ENCODE results near the gene DPYD.
"Not testable (repeated sequence)": the region's sequence is repeated elsewhere in the genome, so short reads cannot be mapped to it uniquely, and the experiment has no call there.

The DPYD gene

GRCh38 chr1:97254731-97255463 lies 665.9 kb downstream of the DPYD start:
- DNase-seq: no peak

GRCh38 chr1:97252925-97253324 lies 667.9 kb downstream of the DPYD start:
- DNase-seq: no peak

GRCh38 chr1:97252076-97252475 lies 668.8 kb downstream of the DPYD start:
- no peak for DNase-seq

- DNase-seq: no peak
Observed at GRCh38 chr1:97247196-97247595, 673.6 kb downstream of the DPYD start.

- no peak for DNase-seq
Observed at GRCh38 chr1:97245682-97246081, 675.2 kb downstream of the DPYD start.

- DNase-seq: no peak
Observed at GRCh38 chr1:97245026-97245425, 675.8 kb downstream of the DPYD start.

- peak; percentile 33 for DNase-seq
Observed at GRCh38 chr1:97243973-97244560, 676.8 kb downstream of the DPYD start.

- no peak for DNase-seq
Observed at GRCh38 chr1:97238816-97239215, 682.0 kb downstream of the DPYD start.

- DNase-seq: not testable (repeated sequence)
Observed at GRCh38 chr1:97231354-97231753, 689.5 kb downstream of the DPYD start.

- DNase-seq: no peak
Observed at GRCh38 chr1:97212671-97213070, 708.2 kb downstream of the DPYD start.

- DNase-seq: no peak
Observed at GRCh38 chr1:97210307-97210706, 710.5 kb downstream of the DPYD start.

GRCh38 chr1:97209381-97209957 lies 711.4 kb downstream of the DPYD start:
- no peak for DNase-seq

GRCh38 chr1:97207868-97208267 lies 713.0 kb downstream of the DPYD start:
- no peak for DNase-seq

GRCh38 chr1:97204468-97204867 lies 716.4 kb downstream of the DPYD start:
- no peak for DNase-seq

- DNase-seq: no peak
Observed at GRCh38 chr1:97202481-97203380, 718.1 kb downstream of the DPYD start.

- no peak for DNase-seq
Observed at GRCh38 chr1:97201641-97202040, 719.2 kb downstream of the DPYD start.

GRCh38 chr1:97200595-97200994 lies 720.2 kb downstream of the DPYD start:
- DNase-seq: no peak

- no peak for DNase-seq
Observed at GRCh38 chr1:97196825-97197516, 723.9 kb downstream of the DPYD start.

- DNase-seq: no peak
Observed at GRCh38 chr1:97192872-97193572, 727.8 kb downstream of the DPYD start.

- no peak for DNase-seq
Observed at GRCh38 chr1:97190326-97190725, 730.5 kb downstream of the DPYD start.

GRCh38 chr1:97186381-97186780 lies 734.5 kb downstream of the DPYD start:
- no peak for DNase-seq

Data from NCI-H510A treated with DMSO at 0.1 percent for 48 hours (cell line).